NT2/D1 (cell line): ENCODE data around the gene NPAS2.

Source experiments
- DNase-seq: peaks from one replicate; pipeline ENCODE4 v3.0.0-alpha.2; 2011; ENCODE audit warnings: low read depth, low spot score
- H3K27me3 ChIP-seq: 2 replicates; pipeline ENCODE4 v1.6.0; 2011; ENCODE audit warnings: mild to moderate bottlenecking; ENCODE audit not compliant: insufficient read length, insufficient read depth
- H3K36me3 ChIP-seq: 2 replicates; pipeline ENCODE4 v1.6.1; 2011; ENCODE audit warnings: mild to moderate bottlenecking, low read length, mixed read lengths; ENCODE audit not compliant: insufficient read depth, insufficient read length
- H3K4me1 ChIP-seq: 2 replicates; pipeline ENCODE4 v1.5.1; 2011; ENCODE audit not compliant: insufficient read depth, insufficient read length
- H3K4me3 ChIP-seq: 2 replicates; pipeline ENCODE4 v1.5.1; 2011; ENCODE audit warnings: low read depth; ENCODE audit not compliant: insufficient read length
- H3K9ac ChIP-seq: 2 replicates; pipeline ENCODE4 v1.6.0; 2011; ENCODE audit warnings: low read depth; ENCODE audit not compliant: insufficient read length
- H3K9me3 ChIP-seq: 2 replicates; pipeline ENCODE4 v1.5.1; 2011; ENCODE audit warnings: mild to moderate bottlenecking, low read length; ENCODE audit not compliant: insufficient read depth
- SUZ12 ChIP-seq: IDR thresholded peaks from 2 replicates; pipeline ENCODE4 v1.6.1; 2011; ENCODE audit not compliant: insufficient read length, insufficient read depth; ENCODE audit errors: extremely low read depth
- YY1 ChIP-seq: IDR thresholded peaks from 2 replicates; pipeline ENCODE4 v1.6.1; 2011; ENCODE audit not compliant: insufficient read length, insufficient read depth
- ZNF274 ChIP-seq: IDR thresholded peaks from 2 replicates; pipeline ENCODE4 v1.6.1; 2011; ENCODE audit warnings: mild to moderate bottlenecking, low read depth, low read length

Gene NPAS2

DNA sequence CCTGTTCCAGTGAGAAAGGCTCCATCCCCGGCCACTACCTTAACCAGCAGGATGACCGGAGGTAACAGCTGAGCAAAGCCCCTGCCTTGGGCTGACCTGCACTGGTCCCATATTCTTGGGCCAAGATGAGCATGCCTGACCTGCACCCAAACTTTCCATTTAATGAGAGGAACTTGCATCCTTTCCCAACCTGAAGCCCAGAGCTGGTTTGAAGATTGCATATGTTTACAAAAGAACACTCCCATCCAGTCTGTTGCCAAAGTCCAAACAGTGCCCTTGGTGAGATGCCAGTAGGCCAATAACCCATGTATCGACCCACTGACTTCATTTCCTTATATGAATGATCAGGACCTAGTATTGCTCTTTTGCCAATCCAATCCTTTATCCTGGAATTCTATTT, 5.5 kb upstream of the NPAS2 start:
- no peak overlapping the region for H3K9ac ChIP-seq
- H3K4me1 ChIP-seq: no peaks in the 10 kb centered on the region
- no peaks in the 10 kb centered on the region for H3K36me3 ChIP-seq
- TF ChIP-seq YY1 (no peak), SUZ12 (no peak), ZNF274 (no peak)
- no peak for DNase-seq
- H3K27me3 ChIP-seq: peaks cover 36% of the 10 kb centered on the region
- no peaks in the 10 kb centered on the region for H3K9me3 ChIP-seq
- no peak overlapping the region for H3K4me3 ChIP-seq

DNA sequence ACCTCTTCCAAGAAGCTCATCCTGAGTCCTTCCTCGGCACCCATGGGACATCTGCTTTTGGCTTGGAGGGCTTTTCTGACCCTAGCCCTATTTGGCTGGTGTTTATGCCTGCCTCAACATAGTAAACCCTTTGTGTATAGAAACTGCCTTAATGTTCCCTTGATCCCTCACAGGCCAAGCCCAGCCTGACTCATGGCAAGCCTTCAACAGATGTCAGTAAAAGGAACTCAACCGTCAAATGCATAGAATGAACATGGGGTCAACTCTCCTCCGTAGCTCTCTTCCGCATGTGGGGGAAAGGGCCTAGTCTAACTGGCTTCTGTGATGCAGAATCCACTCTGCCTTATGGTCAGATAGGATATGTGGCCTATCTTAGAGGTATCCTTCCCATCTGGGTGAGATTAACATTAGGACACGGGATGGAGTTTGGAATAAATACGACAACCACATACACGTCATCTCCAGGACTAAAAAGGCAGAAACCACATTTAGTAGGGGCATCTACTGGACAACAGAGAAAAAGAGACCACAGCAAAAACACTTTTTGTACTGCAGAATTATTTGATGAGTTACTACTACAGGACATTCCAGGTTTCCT, 2.5 kb upstream of the NPAS2 start:
- Histone ChIP-seq H3K9ac (no peak overlapping the region), H3K4me1 (no peaks in the 10 kb centered on the region), H3K4me3 (no peak overlapping the region), H3K27me3 (peaks cover 61% of the 10 kb centered on the region), H3K9me3 (no peaks in the 10 kb centered on the region), H3K36me3 (no peaks in the 10 kb centered on the region)
- no peak for TF ChIP-seq SUZ12
- DNase-seq: no peak

DNA sequence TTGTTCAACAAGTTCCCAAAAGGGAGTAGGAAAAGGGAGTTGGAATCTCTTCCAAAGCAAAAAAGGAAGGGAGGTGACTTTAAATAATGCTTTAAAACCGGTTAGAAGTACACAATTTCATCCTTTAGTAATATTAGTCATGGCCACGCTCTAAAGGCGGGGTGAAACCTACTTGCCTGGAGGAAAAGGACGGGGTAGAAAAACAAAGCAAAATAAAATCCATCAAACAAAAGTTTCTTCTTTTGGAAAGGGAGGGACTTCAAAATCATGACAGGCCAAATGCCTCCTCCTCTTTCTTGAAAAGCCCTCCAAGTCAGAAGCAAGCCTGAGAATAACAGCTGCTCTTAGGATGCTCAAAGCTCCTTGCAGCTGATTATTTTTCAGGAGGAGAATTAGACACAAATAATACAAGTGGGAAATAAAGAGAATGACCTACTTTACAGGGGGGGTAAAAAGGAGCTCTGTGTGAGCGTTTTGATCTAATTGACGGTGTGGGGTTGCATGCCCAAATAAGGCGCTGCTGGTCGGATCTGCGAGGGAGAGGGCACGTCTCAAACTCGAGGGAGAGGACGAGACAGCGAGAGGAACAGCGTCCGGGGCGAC, 1.8 kb upstream of the NPAS2 start:
- Histone ChIP-seq H3K4me3 (peak overlapping the region; percentile 57), H3K9me3 (no peaks in the 10 kb centered on the region), H3K4me1 (no peaks in the 10 kb centered on the region), H3K9ac (peak overlapping the region; percentile 74), H3K36me3 (no peaks in the 10 kb centered on the region), H3K27me3 (peaks cover 65% of the 10 kb centered on the region)
- TF ChIP-seq YY1 (no peak), SUZ12 (peak; percentile 64)
- DNase-seq: no peak

DNA sequence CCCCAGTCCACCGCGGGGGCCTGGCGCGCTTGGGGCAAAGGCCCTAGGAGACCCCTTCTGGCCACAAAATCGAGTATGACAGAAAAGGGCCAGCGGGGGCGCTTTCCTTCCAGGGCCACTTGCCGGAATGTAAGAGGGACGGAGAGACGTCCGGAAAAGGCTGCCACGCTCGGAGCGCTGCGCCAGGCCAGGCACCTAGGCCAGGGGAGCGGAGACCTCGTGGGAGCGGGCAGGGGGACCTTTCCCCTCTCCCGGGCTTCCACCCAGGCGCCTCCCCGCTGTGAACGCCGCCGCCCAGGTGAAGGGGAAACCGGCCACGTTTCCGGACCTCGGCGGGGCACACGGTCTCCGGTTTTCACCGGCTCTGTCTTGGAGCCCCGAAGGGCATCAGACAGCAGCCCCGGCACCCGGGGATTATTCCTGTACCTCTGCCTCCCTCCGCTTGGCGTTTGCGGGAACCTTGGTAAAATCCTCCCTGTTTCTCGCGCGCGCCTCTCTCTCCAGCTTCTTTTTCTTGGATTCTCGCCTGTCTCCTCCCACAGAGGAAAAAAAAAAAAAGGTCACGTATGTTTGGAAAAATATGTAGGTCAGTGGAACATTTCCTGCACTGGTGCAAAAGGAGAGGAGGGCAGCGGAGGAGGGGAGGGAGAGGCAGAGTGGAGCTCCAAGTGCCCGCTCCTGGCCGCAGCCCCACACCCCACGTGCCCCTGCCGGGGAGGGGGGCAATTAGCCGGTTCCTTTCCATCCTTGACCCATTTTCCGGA, 1.2 kb upstream of the NPAS2 start:
- Histone ChIP-seq H3K9me3 (no peaks in the 10 kb centered on the region), H3K4me3 (peak overlapping the region; percentile 57), H3K27me3 (peaks cover 69% of the 10 kb centered on the region), H3K9ac (peak overlapping the region; percentile 74), H3K4me1 (no peaks in the 10 kb centered on the region), H3K36me3 (no peaks in the 10 kb centered on the region)
- peak; percentile 30 for DNase-seq
- TF ChIP-seq YY1 (no peak), ZNF274 (no peak), SUZ12 (no peak)

DNA sequence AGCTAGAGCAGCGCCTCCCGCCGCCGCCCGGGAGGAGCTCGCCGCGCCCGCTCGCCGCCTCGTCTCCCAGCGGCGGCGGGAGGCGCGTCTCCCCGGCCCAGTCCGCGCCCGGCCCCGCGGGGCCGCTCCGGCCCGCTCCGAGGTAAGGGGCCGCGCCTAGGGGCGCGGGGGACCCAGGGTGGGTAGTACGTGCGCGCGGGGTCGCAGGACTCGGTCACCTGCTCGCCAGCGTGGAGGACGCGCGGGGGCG, 259 bp downstream of the NPAS2 start:
- Histone ChIP-seq H3K9me3 (no peaks in the 10 kb centered on the region), H3K27me3 (peaks cover 69% of the 10 kb centered on the region), H3K9ac (peak overlapping the region; percentile 79), H3K4me1 (no peaks in the 10 kb centered on the region), H3K36me3 (no peaks in the 10 kb centered on the region), H3K4me3 (peak overlapping the region; percentile 70)
- DNase-seq: no peak
- TF ChIP-seq ZNF274 (no peak), YY1 (no peak), SUZ12 (no peak)

DNA sequence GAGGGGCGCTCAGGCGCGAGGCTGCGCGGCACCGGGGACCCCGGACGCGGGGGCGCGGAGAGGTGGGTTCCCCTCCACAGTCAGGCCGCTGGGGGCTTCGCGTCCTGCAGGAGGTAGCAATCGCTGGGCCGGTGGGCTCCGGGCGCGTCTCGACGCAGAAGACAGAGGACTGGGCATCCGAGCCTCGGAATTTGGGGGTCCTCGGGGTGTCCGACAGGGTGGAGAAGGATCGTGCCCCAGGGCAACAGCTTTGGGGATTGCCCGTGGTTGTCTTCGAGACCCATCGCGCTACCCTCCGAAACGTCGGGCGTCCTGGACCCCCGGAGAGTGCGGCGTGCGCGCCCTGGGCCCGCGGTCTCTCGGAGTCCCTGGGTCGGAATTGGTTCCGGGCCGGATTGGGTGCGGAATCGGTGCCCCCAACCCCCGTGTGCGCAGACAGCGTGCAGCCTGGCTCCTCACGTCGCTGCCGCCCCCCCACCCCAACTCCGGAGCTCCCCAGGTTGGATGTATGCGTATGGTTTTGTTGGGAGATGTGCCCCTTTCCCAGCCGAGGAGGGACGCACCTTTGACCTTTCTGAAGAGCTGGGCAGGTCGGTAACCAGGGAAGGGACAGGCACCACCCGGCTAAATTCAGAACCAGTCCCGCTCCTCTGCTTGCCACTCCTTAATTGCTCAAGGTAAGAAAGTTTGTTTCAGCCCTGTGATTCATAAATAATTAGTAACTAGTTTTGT, 750 bp downstream of the NPAS2 start:
- no peak for DNase-seq
- TF ChIP-seq YY1: no peak
- TF ChIP-seq ZNF274: no peak
- TF ChIP-seq SUZ12: peak; percentile 47
- no peaks in the 10 kb centered on the region for H3K9me3 ChIP-seq
- peak overlapping the region; percentile 79 for H3K9ac ChIP-seq
- H3K36me3 ChIP-seq: no peaks in the 10 kb centered on the region
- peaks cover 67% of the 10 kb centered on the region for H3K27me3 ChIP-seq
- peak overlapping the region; percentile 70 for H3K4me3 ChIP-seq
- H3K4me1 ChIP-seq: no peaks in the 10 kb centered on the region

DNA sequence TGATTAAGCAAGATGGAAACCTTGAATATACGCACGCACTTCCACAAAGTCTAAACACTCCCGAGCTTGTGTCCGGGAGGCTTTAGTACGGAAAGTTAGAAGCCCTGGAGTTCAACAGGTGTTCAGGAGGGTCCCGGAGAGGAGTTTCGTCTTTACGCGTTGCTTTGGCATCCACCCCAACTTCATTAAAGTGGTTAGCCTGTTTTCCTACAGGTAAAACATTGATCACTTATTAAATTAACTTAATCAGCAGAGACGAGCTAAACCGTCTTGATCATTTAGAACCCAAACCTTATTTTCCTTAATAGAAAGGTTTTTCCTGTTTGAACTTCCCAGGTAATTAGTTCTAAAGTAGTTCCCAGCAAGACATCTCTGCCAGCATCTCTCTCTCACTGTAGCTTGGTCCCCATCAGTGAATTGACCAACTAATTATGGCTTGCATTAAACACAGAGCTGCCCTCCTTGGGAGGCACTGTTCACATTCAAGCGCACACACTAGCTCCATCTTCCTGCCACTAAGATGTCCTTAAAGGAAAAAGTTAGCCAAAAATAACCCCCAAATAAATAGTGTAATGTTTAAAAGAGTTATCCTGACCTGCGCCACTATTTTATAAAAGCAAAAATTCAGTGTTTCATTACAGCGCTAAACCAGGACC, 1.4 kb downstream of the NPAS2 start:
- no peak overlapping the region for H3K9ac ChIP-seq
- no peak for DNase-seq
- no peaks in the 10 kb centered on the region for H3K36me3 ChIP-seq
- peaks cover 63% of the 10 kb centered on the region for H3K27me3 ChIP-seq
- no peak overlapping the region for H3K4me3 ChIP-seq
- TF ChIP-seq ZNF274: no peak
- TF ChIP-seq YY1: no peak
- TF ChIP-seq SUZ12: no peak
- no peaks in the 10 kb centered on the region for H3K4me1 ChIP-seq
- no peaks in the 10 kb centered on the region for H3K9me3 ChIP-seq
